ENCODE results near the gene ACTN1.

ACTN1 gene

DNA sequence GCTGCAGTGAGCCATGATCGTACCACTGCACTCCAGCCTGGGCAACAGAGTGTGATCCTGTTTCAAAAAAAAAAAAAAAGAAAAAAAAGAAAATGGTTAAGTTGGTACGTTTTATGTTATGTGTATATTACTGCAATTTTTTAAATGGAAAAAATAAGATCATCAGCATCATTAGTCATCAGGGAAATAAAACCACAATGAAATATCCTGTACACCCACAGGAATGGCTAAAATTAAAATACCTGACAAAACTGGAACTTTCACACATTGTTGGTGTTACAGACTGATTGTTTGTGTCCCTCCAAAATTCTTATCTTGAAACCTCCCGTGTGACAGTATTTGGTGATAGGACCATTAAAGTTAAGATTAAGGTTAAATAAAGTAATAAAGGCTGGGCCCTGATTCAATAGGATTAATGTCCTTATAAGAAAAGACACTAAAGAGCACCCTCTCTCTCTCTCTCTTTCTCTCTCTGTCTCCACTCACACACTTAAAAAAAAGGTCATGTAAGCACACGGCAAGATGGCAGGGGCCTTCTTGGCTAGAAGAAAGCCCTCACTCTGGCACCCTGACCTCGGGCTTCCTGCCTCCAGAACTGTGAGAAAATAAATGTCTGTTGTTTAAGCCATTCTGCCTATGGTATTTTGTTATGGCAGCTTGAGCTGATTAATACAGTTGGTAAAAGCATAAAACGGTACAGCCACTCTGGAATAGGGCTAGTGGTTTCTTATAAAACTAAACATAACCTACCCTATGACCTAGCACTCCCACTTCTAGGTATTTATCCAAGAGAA, 137.9 kb downstream of the ACTN1 start:
- no peak for FAIRE-seq

DNA sequence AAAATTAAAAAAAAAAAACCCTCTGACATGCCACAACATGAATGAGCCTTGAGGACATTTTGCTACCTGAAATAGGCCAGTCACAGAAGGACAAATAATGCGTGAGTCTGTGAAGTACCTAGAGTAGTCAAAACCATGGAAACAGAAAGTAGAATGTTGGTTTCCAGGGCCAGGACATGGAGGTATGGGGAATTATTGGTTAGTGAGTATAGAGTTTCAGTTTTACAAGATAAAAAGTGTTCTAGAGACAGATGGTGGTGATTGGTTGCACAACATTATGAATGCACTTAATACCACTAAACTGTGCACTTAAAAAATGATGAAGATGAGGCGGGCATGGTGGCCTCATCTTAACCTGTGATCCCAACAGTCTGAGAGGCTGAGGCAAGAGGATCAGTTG, 138.6 kb downstream of the ACTN1 start:
- no peak for DNase-seq (ENCODE audit: insufficient read length, low spot score)
- no peak for FAIRE-seq
- TF ChIP-seq, protein P1, sequence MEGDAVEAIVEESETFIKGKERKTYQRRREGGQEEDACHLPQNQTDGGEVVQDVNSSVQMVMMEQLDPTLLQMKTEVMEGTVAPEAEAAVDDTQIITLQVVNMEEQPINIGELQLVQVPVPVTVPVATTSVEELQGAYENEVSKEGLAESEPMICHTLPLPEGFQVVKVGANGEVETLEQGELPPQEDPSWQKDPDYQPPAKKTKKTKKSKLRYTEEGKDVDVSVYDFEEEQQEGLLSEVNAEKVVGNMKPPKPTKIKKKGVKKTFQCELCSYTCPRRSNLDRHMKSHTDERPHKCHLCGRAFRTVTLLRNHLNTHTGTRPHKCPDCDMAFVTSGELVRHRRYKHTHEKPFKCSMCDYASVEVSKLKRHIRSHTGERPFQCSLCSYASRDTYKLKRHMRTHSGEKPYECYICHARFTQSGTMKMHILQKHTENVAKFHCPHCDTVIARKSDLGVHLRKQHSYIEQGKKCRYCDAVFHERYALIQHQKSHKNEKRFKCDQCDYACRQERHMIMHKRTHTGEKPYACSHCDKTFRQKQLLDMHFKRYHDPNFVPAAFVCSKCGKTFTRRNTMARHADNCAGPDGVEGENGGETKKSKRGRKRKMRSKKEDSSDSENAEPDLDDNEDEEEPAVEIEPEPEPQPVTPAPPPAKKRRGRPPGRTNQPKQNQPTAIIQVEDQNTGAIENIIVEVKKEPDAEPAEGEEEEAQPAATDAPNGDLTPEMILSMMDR (IDR thresholded peaks at IDR 0.05; ENCODE audit: insufficient read depth, missing control alignments), result no peak

More for the DNA sequence above, 137.9 kb downstream of the ACTN1 start:
- TF ChIP-seq, protein P1 (IDR thresholded peaks at IDR 0.05; ENCODE audit: insufficient read depth, missing control alignments), result no peak
- no peak for DNase-seq (ENCODE audit: insufficient read length, low spot score)

DNA sequence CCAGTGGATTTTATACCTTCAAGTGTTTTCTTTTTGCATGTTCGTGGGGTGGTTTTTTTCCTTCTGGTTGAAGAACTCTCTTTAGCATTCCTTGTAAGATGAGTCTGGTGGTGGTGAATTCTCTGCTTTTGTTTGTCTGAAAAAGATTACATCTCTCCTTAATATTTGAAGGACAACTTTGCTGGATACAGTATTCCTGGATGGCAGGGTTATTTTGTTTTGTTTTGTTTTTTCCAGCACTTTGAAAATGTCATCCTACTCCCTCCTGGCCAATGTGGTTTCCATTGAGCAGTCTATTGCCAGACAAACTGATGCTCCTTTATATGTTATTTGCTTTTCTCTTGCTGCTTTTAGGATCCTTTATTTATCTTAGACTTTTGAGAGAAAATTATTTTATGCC, 143.0 kb downstream of the ACTN1 start:
- DNase-seq (ENCODE audit: insufficient read length, low spot score) (no peak), FAIRE-seq (no peak)
- TF ChIP-seq, protein P1 (IDR thresholded peaks at IDR 0.05; ENCODE audit: insufficient read depth, missing control alignments), result no peak

DNA sequence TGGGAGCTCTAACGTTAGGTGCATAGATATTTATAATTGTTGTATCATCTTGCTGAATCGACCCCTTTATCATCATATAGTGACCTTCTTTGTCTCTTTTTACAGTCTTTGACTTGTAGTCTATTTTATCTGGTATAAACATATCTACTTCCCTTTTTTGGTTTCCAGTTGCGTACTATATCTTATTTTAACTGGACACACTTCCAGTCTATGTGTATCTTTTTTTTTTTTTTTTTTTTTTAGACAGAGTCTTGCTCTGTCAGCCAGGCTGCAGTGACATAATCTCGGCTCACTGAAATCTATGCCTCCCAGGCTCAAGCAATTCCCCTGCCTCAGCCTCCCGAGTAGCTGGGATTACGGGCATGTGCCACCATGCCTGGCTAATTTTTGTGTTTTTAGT, 144.3 kb downstream of the ACTN1 start:
- TF ChIP-seq, protein P1 (IDR thresholded peaks at IDR 0.05; ENCODE audit: insufficient read depth, missing control alignments), result no peak

DNA sequence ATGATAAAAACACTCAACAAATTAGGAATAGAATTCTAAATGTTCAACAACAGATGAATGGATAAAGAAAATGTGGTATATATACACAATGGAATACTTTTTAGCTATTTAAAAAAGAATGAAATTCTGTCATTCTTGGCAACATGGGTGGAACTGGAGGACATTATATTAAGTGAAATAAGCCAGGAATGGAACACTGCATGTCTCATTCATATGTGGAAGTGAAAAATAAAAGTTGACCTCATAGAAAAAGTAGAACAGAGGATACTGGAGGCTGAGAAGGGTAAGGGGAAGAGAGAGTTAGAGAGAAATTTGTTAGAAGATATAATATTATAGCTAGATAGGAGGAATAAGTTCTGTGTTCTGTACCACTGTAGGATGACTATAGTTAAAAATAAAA, 150.4 kb downstream of the ACTN1 start:
- FAIRE-seq (no peak), DNase-seq (ENCODE audit: insufficient read length, low spot score) (no peak)
- TF ChIP-seq, protein P1 (IDR thresholded peaks at IDR 0.05; ENCODE audit: insufficient read depth, missing control alignments), result no peak

More for the DNA sequence above, 144.3 kb downstream of the ACTN1 start:
- FAIRE-seq (no peak), DNase-seq (ENCODE audit: insufficient read length, low spot score) (no peak)

DNA sequence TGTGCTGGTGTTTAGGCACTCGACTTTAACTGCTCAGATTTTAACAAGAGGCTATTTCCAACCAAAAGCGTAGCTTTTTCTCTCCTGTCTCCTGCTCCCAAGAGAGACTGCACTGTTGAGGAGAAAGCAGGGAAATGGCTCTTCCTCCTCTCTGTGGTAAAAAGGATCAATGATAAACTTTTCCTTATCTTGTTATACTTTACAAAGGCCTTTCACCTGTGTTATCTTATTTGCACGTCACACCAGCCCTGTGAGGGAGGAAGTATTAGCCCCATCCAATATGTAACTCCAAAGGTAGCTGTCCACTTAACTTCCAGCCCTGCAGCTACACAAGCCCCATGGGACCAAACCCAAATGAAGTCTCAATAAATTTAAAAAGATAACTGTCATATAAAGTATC, 153.4 kb downstream of the ACTN1 start:
- no peak for DNase-seq (ENCODE audit: insufficient read length, low spot score)
- FAIRE-seq, result no peak
- TF ChIP-seq, protein P1 (IDR thresholded peaks at IDR 0.05; ENCODE audit: insufficient read depth, missing control alignments), result no peak

Measured in D721Med (cell line).